ENCODE data around the gene CFAP100.

The CFAP100 gene

GRCh38 chr3:126414406-126414805, 19.7 kb downstream of the CFAP100 start:
- TF ChIP-seq REST (IDR thresholded peaks at IDR 0.05; ENCODE audit: insufficient read depth in 1 of 2, low read depth in 2 of 2, low read length in 2 of 2): no peak
- no peak for TF ChIP-seq SIN3A (IDR thresholded peaks at IDR 0.05; ENCODE audit: borderline replicate concordance, insufficient read depth, low read length)
- no peak for TF ChIP-seq POLR2AphosphoS5 (IDR thresholded peaks at IDR 0.05; ENCODE audit: low read depth, low read length)
- TF ChIP-seq TAF1 (IDR thresholded peaks at IDR 0.05; ENCODE audit: borderline replicate concordance, insufficient read depth, low read length): no peak
- no peak for TF ChIP-seq FOXP2 (optimal IDR thresholded peaks at IDR 0.05; ENCODE audit: borderline replicate concordance, extremely low read depth, extremely low read length, insufficient read depth)

- TF ChIP-seq REST (IDR thresholded peaks at IDR 0.05; ENCODE audit: insufficient read depth in 1 of 2, low read depth in 2 of 2, low read length in 2 of 2) (no peak), TAF1 (IDR thresholded peaks at IDR 0.05; ENCODE audit: borderline replicate concordance, insufficient read depth, low read length) (no peak), SIN3A (IDR thresholded peaks at IDR 0.05; ENCODE audit: borderline replicate concordance, insufficient read depth, low read length) (no peak), POLR2AphosphoS5 (IDR thresholded peaks at IDR 0.05; ENCODE audit: low read depth, low read length) (no peak), FOXP2 (optimal IDR thresholded peaks at IDR 0.05; ENCODE audit: borderline replicate concordance, extremely low read depth, extremely low read length, insufficient read depth) (no peak)
Observed at GRCh38 chr3:126414961-126415660, 20.4 kb downstream of the CFAP100 start.

- no peak for TF ChIP-seq FOXP2 (optimal IDR thresholded peaks at IDR 0.05; ENCODE audit: borderline replicate concordance, extremely low read depth, extremely low read length, insufficient read depth)
- TF ChIP-seq TAF1 (IDR thresholded peaks at IDR 0.05; ENCODE audit: borderline replicate concordance, insufficient read depth, low read length): no peak
- no peak for TF ChIP-seq REST (IDR thresholded peaks at IDR 0.05; ENCODE audit: insufficient read depth in 1 of 2, low read depth in 2 of 2, low read length in 2 of 2)
- TF ChIP-seq POLR2AphosphoS5 (IDR thresholded peaks at IDR 0.05; ENCODE audit: low read depth, low read length): no peak
- TF ChIP-seq SIN3A (IDR thresholded peaks at IDR 0.05; ENCODE audit: borderline replicate concordance, insufficient read depth, low read length): no peak
Observed at GRCh38 chr3:126415661-126416591, 21.2 kb downstream of the CFAP100 start.

- no peak for TF ChIP-seq FOXP2 (optimal IDR thresholded peaks at IDR 0.05; ENCODE audit: borderline replicate concordance, extremely low read depth, extremely low read length, insufficient read depth)
- TF ChIP-seq REST (IDR thresholded peaks at IDR 0.05; ENCODE audit: insufficient read depth in 1 of 2, low read depth in 2 of 2, low read length in 2 of 2): no peak
- TF ChIP-seq TAF1 (IDR thresholded peaks at IDR 0.05; ENCODE audit: borderline replicate concordance, insufficient read depth, low read length): no peak
- no peak for TF ChIP-seq SIN3A (IDR thresholded peaks at IDR 0.05; ENCODE audit: borderline replicate concordance, insufficient read depth, low read length)
- TF ChIP-seq POLR2AphosphoS5 (IDR thresholded peaks at IDR 0.05; ENCODE audit: low read depth, low read length): no peak
Observed at GRCh38 chr3:126416943-126417342, 22.2 kb downstream of the CFAP100 start.
